Bronchial epithelial cell (primary cell): ENCODE results near the gene ENPP3. TPM values are rescaled to one million over a fixed set of nuclear protein-coding genes. Genes with fewer than 3 reads are reported as not detected.

Experiments used
- DNase-seq: peaks from one replicate; pipeline ENCODE4 v3.0.0-alpha.2; 2010; ENCODE audit warnings: low read depth
- FAIRE-seq: peaks from 2 replicates; lab custom pipeline; 2011; peaks lifted over from hg19 to GRCh38; lab: Jason Lieb, UNC
- H3K27me3 ChIP-seq: 2 replicates; pipeline ENCODE4 v1.5.1; 2011; ENCODE audit warnings: low read length; ENCODE audit not compliant: control insufficient read depth, insufficient read depth
- H3K36me3 ChIP-seq: 2 replicates; pipeline ENCODE4 v1.5.1; 2011; ENCODE audit warnings: low read length; ENCODE audit not compliant: control insufficient read depth, insufficient read depth
- H3K4me3 ChIP-seq: 2 replicates; pipeline ENCODE4 v1.5.1; 2011; ENCODE audit warnings: mild to moderate bottlenecking, low read depth, low read length, control low read depth
- CTCF ChIP-seq: IDR thresholded peaks from 2 replicates; pipeline ENCODE4 v1.5.1; 2011; ENCODE audit warnings: mild to moderate bottlenecking, moderate library complexity, low read length, control low read depth, inconsistent platforms; ENCODE audit not compliant: insufficient read depth, severe bottlenecking
- total RNA-seq: library from RNA; depleted of rRNA; stranded (reverse); fragments of >200 nt; gene quantifications from 2 replicates; pipeline ENCODE4 v1.2.1, GENCODE V29; 2014

Gene ENPP3
- total RNA-seq, 1 donor from 2014 or later, result not detected

GRCh38 chr6:131761060-131761761, 124.1 kb downstream of the ENPP3 start:
- Histone ChIP-seq H3K27me3 (no peaks in the 10 kb centered on the region), H3K4me3 (no peak overlapping the region), H3K36me3 (no peaks in the 10 kb centered on the region)
- FAIRE-seq, result no peak
- peak; percentile 71 for DNase-seq
- TF ChIP-seq CTCF, result no peak

- no peak for FAIRE-seq
These were observed 124.6 kb downstream of the ENPP3 start for GRCh38 chr6:131761762-131762067.

GRCh38 chr6:131762984-131763383, 125.9 kb downstream of the ENPP3 start:
- no peak for FAIRE-seq
- H3K27me3 ChIP-seq, result no peaks in the 10 kb centered on the region
- H3K4me3 ChIP-seq, result no peak overlapping the region
- no peak for TF ChIP-seq CTCF
- DNase-seq, result no peak
- no peaks in the 10 kb centered on the region for H3K36me3 ChIP-seq

More at GRCh38 chr6:131761762-131762067, 124.6 kb downstream of the ENPP3 start:
- no peaks in the 10 kb centered on the region for H3K36me3 ChIP-seq
- no peak for DNase-seq
- no peak overlapping the region for H3K4me3 ChIP-seq
- no peak for TF ChIP-seq CTCF
- H3K27me3 ChIP-seq, result no peaks in the 10 kb centered on the region

- DNase-seq (no peak), FAIRE-seq (no peak)
- TF ChIP-seq CTCF, result no peak
- Histone ChIP-seq H3K27me3 (no peaks in the 10 kb centered on the region), H3K36me3 (no peaks in the 10 kb centered on the region), H3K4me3 (no peak overlapping the region)
These were observed 126.6 kb downstream of the ENPP3 start for GRCh38 chr6:131763749-131764148.

GRCh38 chr6:131764350-131764749, 127.2 kb downstream of the ENPP3 start:
- FAIRE-seq (no peak), DNase-seq (no peak)
- H3K27me3 ChIP-seq, result no peaks in the 10 kb centered on the region
- no peaks in the 10 kb centered on the region for H3K36me3 ChIP-seq
- H3K4me3 ChIP-seq, result no peak overlapping the region
- no peak for TF ChIP-seq CTCF
